HG02571 (cell line): ENCODE results near the gene ANKRD39.
"Not testable (repeated sequence)": the region's sequence is repeated elsewhere in the genome, so short reads cannot be mapped to it uniquely, and the experiment has no call there.

ENCODE experiments used
- ATAC-seq: cut with Tn5 transposase; IDR thresholded peaks from one replicate; pipeline ENCODE4 v1.9.1; 2021; ENCODE audit warnings: mild to moderate bottlenecking, moderate library complexity; ENCODE audit not compliant: unreplicated experiment

The ANKRD39 gene

GRCh38 chr2:96873651-96874096 is 15.9 kb upstream of the ANKRD39 start:
- ATAC-seq = no peak

- no peak for ATAC-seq
Measured at GRCh38 chr2:96872591-96873349, 15.0 kb upstream of the ANKRD39 start.

- no peak for ATAC-seq
Measured at GRCh38 chr2:96870626-96871255, 12.9 kb upstream of the ANKRD39 start.

GRCh38 chr2:96869822-96870625 is 12.2 kb upstream of the ANKRD39 start, which contains the start of gene SEMA4C:
SEMA4C (minus strand) TSS chr2:96870080; CDS start chr2:96867886, 2,194 bp downstream.
- ATAC-seq = no peak

- ATAC-seq = no peak
Measured at GRCh38 chr2:96869281-96869821, 11.5 kb upstream of the ANKRD39 start.

GRCh38 chr2:96868555-96869280 is 10.9 kb upstream of the ANKRD39 start:
- no peak for ATAC-seq

GRCh38 chr2:96867756-96868554 is 10.1 kb upstream of the ANKRD39 start:
- ATAC-seq = no peak

GRCh38 chr2:96866986-96867755 is 9.4 kb upstream of the ANKRD39 start:
- no peak for ATAC-seq

- no peak for ATAC-seq
Measured at GRCh38 chr2:96866586-96866985, 8.8 kb upstream of the ANKRD39 start.

GRCh38 chr2:96866149-96866548 is 8.3 kb upstream of the ANKRD39 start:
- no peak for ATAC-seq

GRCh38 chr2:96865654-96866053 is 7.8 kb upstream of the ANKRD39 start:
- no peak for ATAC-seq

- ATAC-seq = no peak
Measured at GRCh38 chr2:96864343-96865091, 6.7 kb upstream of the ANKRD39 start.

- ATAC-seq = no peak
Measured at GRCh38 chr2:96863575-96864342, 5.9 kb upstream of the ANKRD39 start.

- not testable (repeated sequence) for ATAC-seq
Measured at GRCh38 chr2:96863056-96863455, 5.2 kb upstream of the ANKRD39 start.

GRCh38 chr2:96861074-96861473 is 3.3 kb upstream of the ANKRD39 start:
- ATAC-seq = no peak

GRCh38 chr2:96860065-96861029 is 2.5 kb upstream of the ANKRD39 start:
- no peak for ATAC-seq
